Kidney epithelial cell (primary cell): ENCODE results near the gene RGS14. TPM values are rescaled to one million over a fixed set of nuclear protein-coding genes. Genes with fewer than 3 reads are reported as not detected.
A peak's percentile ranks its signal among the peaks of the same experiment; 100 is the strongest.

Experiments
- DNase-seq: peaks from one replicate; pipeline ENCODE4 v3.0.0-alpha.2; 2010; ENCODE audit warnings: low read depth
- H3K27me3 ChIP-seq: 2 replicates; pipeline ENCODE4 v1.6.0; 2011; ENCODE audit warnings: low read length; ENCODE audit not compliant: control insufficient read depth, insufficient read depth
- H3K36me3 ChIP-seq: 2 replicates; pipeline ENCODE4 v1.5.1; 2011; ENCODE audit warnings: low read length; ENCODE audit not compliant: control insufficient read depth, insufficient read depth
- H3K4me3 ChIP-seq: 2 replicates; pipeline ENCODE4 v1.5.1; 2011; ENCODE audit warnings: low read depth, mild to moderate bottlenecking, control low read depth, low read length
- CTCF ChIP-seq: IDR thresholded peaks from 2 replicates; pipeline ENCODE4 v1.5.1; 2011; ENCODE audit warnings: mild to moderate bottlenecking, moderate library complexity, low read length, control low read depth, inconsistent platforms; ENCODE audit not compliant: insufficient read depth, poor library complexity, severe bottlenecking
- total RNA-seq: library from RNA; depleted of rRNA; stranded (reverse); fragments of >200 nt; gene quantifications from 2 replicates; pipeline ENCODE4 v1.2.3, GENCODE V29; 2015

Gene RGS14
- total RNA-seq, 1 donor from 2014 or later: 14.5 TPM

- Histone ChIP-seq H3K27me3 (no peaks in the 10 kb centered on the region), H3K36me3 (no peaks in the 10 kb centered on the region), H3K4me3 (peak overlapping the region; percentile 46)
- DNase-seq: no peak
- TF ChIP-seq CTCF: no peak
Measured at GRCh38 chr5:177311392-177311722, 46.4 kb upstream of the RGS14 start.

DNA sequence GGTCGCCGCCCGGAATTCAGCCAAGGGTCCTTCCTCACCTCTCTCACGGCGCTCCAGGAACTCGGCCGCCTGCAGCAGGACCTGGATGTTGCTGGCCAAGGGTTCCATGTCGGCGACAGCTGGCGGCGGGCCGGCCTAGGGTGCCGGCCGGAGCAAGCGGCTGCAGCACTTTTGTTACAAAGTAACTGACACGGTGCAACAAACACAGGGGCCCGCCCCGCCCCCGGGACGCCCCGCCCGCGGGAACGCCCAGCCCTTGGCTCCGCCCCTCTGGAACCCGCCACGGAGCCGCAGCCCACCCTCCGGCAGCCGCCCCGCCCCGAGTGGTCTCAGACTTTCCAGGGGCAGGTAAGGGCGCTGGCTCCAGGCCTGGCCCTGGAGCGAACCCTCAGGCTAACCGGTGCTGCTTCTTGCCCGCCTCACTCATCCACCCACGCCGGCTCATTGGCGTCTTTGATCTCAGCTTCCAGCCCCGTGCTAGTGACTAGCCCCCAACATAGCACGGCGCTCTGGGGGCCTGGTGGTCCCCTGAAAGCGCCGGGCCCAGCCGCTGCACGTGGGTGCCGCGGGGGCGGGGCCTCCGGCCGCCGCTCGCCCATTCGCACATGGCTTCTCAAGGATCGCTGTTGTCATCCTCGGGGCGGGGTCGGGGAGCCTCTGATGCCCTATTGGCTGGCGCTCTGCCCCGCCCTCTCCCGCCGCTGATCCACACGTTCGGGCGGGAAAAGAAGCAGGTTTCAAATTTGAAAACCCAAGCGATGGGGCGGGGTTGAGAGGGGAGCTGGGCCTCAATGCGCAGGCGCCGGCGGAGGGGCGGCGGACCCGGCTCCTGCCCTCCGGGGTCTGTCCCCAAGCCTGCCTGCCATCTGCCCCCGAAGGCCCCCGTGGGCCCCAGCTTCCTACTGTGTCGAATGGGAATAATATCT, 45.7 kb upstream of the RGS14 start, which contains the start of gene MXD3:
MXD3 (minus strand) TSS at position 176 of the 926 bp plus-strand sequence; CDS start at position 108, 68 bp downstream.
- Histone ChIP-seq H3K27me3 (no peaks in the 10 kb centered on the region), H3K4me3 (peak within 1 kb of the TSS; percentile 46), H3K36me3 (no peaks in the 10 kb centered on the region)
- no peak for TF ChIP-seq CTCF
- peak; percentile 82 for DNase-seq

- Histone ChIP-seq H3K27me3 (no peaks in the 10 kb centered on the region), H3K4me3 (peak overlapping the region; percentile 29), H3K36me3 (no peaks in the 10 kb centered on the region)
- TF ChIP-seq CTCF: peak; percentile 7
- no peak for DNase-seq
Measured at GRCh38 chr5:177312649-177313181, 45.0 kb upstream of the RGS14 start.

DNA sequence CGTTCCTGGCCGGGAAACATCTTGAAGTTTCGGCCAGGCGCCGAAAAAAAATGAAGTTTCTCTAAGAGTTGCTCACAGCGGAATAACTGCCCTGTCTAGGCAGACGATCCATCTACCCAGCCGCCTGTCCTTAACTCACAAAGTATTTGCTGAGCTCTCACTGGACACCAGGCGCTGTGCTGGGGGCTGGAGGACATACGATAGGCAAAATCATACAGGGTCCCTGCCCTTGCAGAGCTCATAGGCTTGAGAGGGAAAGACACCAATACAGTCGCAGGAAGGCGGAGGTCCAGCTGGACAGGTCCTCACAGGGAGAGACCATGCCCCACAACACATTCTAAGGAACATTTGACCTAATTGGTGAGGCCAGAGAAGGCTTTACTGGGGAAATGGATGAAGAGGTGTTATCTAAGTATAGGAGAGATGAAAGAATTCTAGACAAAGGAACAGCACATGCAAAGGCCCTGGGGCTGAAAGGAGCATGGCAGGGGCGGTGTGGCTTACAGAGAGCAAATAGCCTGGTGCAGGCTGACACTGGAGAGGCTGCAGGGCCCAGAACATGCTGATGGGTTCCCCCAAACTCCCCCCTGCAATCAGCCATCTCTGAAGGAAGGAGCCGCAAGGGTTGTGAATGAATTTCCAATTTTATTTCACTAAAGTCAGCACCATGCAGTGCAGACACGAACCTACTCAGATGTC, 44.0 kb upstream of the RGS14 start:
- Histone ChIP-seq H3K36me3 (no peaks in the 10 kb centered on the region), H3K27me3 (no peaks in the 10 kb centered on the region), H3K4me3 (no peak overlapping the region)
- DNase-seq: no peak
- TF ChIP-seq CTCF: no peak

GRCh38 chr5:177314376-177315342, 43.1 kb upstream of the RGS14 start:
- H3K4me3 ChIP-seq: no peak overlapping the region
- H3K27me3 ChIP-seq: no peaks in the 10 kb centered on the region
- no peak for TF ChIP-seq CTCF
- H3K36me3 ChIP-seq: no peaks in the 10 kb centered on the region
- DNase-seq: no peak
